Measurements from ENCODE around the gene FAM81A. TPM values are rescaled to one million over a fixed set of nuclear protein-coding genes. Genes with fewer than 3 reads are reported as not detected.
A peak's percentile ranks its signal among the peaks of the same experiment; 100 is the strongest.

The FAM81A gene
- total RNA-seq, 4 donors from 2014 or later: 1.5 to 4.4 TPM; not detected in 2

DNA sequence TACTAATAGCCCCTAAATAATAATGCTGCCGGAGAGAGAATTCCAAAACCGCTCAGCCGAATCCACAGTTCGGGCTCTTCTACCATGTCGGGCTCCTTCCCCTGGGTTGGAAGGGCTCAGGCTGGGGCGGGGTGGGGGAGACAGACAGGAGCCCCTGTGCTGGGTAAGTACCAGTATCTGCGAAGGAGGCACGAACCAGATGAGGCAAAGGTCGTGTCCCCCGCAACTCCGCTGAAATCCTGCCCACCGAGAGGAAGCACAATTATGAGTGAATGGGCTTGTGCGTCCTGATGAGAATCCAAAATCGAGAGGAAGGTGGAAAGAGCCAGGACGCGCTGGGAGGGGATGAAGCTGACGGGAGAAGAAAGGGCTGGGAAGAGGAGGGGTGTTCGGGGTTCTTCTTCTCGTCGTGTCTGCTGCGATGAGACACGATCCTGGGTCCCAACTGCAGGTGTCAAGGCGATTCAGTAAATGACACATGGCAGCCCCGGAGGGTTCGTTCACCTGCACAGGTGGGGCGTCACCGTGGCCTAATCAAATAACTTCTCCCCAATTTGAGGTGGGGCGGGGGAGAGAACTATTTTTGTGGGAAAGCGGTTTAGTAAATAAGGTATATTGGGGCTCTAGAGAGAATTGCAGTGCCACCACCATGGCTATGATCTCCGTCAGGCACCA, 707 bp upstream of the FAM81A start:
- H3K4me1 ChIP-seq: peaks cover 0 to 6% of the 10 kb centered on the region in 2 donors
- no peaks in the 10 kb centered on the region for H3K36me3 ChIP-seq
- H3K27me3 ChIP-seq: no peaks in the 10 kb centered on the region
- intact Hi-C loops (cut with DNase I; ENCODE audit: low total_unique reads): no loop called here
- no peaks in the 10 kb centered on the region for H3K9me3 ChIP-seq
- H3K27ac ChIP-seq: peak overlapping the region in 1 of 2 donors; percentile 35
- TF ChIP-seq POLR2A (IDR thresholded peaks at IDR 0.05): no peak
- TF ChIP-seq, protein P1, sequence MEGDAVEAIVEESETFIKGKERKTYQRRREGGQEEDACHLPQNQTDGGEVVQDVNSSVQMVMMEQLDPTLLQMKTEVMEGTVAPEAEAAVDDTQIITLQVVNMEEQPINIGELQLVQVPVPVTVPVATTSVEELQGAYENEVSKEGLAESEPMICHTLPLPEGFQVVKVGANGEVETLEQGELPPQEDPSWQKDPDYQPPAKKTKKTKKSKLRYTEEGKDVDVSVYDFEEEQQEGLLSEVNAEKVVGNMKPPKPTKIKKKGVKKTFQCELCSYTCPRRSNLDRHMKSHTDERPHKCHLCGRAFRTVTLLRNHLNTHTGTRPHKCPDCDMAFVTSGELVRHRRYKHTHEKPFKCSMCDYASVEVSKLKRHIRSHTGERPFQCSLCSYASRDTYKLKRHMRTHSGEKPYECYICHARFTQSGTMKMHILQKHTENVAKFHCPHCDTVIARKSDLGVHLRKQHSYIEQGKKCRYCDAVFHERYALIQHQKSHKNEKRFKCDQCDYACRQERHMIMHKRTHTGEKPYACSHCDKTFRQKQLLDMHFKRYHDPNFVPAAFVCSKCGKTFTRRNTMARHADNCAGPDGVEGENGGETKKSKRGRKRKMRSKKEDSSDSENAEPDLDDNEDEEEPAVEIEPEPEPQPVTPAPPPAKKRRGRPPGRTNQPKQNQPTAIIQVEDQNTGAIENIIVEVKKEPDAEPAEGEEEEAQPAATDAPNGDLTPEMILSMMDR (IDR thresholded peaks at IDR 0.05): no peak
- peak overlapping the region; percentile 38 to 47 for H3K4me3 ChIP-seq
- no peak for DNase-seq

DNA sequence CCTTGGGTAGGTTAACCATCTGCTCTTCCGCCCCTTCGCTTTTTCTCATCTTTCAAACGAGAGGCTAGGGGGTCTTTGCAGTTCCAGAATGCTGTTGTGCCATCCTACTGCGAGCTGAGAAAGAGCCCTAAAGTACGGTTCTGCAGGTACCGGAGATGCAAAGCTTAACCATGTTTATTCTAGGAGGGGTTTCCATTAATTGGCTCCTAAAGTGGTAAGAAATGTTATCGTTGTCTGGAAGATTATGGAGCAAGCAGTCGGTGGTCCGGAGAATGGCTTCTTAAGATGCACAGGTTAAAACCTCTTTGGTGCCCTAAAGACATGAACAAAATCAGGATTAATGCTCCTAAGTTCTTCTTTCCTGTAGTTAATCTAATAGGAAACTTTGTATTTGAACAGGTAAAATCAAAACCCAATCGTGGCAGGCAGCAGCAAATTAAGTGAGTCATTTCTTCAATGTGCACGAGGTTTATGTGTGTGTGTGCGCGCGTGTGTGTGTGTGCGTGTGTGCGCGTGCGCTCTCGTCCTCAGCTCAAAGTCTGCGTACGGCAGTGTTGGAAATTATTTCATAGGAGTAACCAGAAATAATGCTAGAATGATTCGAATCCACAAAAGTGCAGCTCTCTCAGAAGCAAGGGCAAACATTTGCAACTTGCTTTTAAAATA, 772 bp downstream of the FAM81A start:
- H3K4me3 ChIP-seq: peak overlapping the region; percentile 33 to 49
- H3K36me3 ChIP-seq: no peaks in the 10 kb centered on the region
- H3K27ac ChIP-seq: peak overlapping the region; percentile 38 to 61
- peaks cover 0 to 6% of the 10 kb centered on the region in 2 donors for H3K4me1 ChIP-seq
- peak; percentile 34 to 56 for DNase-seq
- H3K9me3 ChIP-seq: no peaks in the 10 kb centered on the region
- H3K27me3 ChIP-seq: no peaks in the 10 kb centered on the region
- TF ChIP-seq, protein P1 (IDR thresholded peaks at IDR 0.05): no peak
- TF ChIP-seq POLR2A (IDR thresholded peaks at IDR 0.05): no peak
- intact Hi-C loops (cut with DNase I; ENCODE audit: low total_unique reads): no loop called here

DNA sequence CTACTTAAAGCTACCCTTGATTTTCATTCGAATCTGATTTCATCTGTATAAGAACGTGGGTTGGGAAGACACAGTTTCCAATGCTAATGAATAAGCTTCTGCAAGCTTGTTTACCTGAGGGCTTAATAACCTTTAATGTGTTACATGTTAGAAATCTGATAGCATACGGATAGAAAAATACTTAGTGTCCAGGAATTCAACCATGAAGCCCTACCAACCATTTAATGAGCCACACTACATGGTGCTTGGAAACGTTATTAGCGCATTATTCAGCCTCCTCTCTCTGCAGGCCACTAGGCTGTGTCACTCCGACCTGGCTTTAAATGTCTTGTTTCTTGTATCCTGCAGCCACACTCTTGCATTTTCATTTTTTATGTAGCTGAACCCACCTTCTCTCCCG, 1.6 kb downstream of the FAM81A start:
- intact Hi-C loops (cut with DNase I; ENCODE audit: low total_unique reads): no loop called here
- H3K4me1 ChIP-seq: peaks cover 0 to 6% of the 10 kb centered on the region in 2 donors
- no peak for DNase-seq

DNA sequence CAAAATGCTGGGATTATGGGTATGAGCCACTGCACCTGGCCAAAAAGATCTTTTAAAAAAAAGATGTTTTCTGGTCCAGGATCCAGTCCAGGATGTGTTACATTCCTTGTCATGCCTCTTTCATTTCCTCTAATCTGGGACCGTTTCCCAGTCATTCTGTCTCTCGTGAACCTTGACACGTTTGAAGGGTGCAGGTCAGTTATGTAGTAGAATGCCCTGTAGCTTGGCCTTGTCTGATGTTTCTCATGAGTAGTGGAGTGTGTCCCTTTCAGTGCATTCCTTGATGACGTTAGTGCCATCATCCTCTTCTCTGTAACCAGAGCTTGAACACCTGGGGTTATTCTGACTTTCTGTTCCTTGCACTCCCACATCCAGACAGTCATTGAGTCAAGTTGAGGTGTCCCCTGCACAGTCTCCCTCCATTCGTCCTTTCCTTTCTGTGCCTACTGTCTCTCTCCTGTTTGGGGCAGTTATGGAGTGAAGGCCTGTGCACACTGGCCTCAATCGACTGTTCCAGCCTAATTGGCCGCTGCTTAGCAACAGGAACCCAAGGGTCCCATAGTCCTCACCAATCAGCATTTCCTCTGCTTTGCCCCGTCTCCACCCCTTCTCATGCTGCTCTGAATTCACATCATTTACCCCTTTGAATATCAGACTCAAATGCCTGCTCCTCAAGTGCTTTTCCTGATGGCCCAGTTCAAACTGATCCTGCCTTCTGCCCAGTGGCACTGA, 5.5 kb downstream of the FAM81A start:
- H3K4me3 ChIP-seq: no peak overlapping the region
- intact Hi-C loops (cut with DNase I; ENCODE audit: low total_unique reads): no loop called here
- H3K27ac ChIP-seq: no peak overlapping the region
- H3K36me3 ChIP-seq: no peaks in the 10 kb centered on the region
- DNase-seq: no peak
- H3K4me1 ChIP-seq: peaks cover 0 to 8% of the 10 kb centered on the region in 2 donors
- no peaks in the 10 kb centered on the region for H3K9me3 ChIP-seq
- no peaks in the 10 kb centered on the region for H3K27me3 ChIP-seq
- TF ChIP-seq, protein P1 (IDR thresholded peaks at IDR 0.05): no peak
- TF ChIP-seq POLR2A (IDR thresholded peaks at IDR 0.05): no peak

More for the DNA sequence above, 1.6 kb downstream of the FAM81A start:
- Histone ChIP-seq H3K36me3 (no peaks in the 10 kb centered on the region), H3K4me3 (no peak overlapping the region), H3K27ac (no peak overlapping the region), H3K27me3 (no peaks in the 10 kb centered on the region), H3K9me3 (no peaks in the 10 kb centered on the region)
- TF ChIP-seq POLR2A (IDR thresholded peaks at IDR 0.05): no peak
- TF ChIP-seq, protein P1 (IDR thresholded peaks at IDR 0.05): no peak

Data from uterus (tissue), 4 donors.